ENCODE measurements around the gene DLEC1.
"Not testable (repeated sequence)": the region's sequence is repeated elsewhere in the genome, so short reads cannot be mapped to it uniquely, and the experiment has no call there.

Gene DLEC1

DNA sequence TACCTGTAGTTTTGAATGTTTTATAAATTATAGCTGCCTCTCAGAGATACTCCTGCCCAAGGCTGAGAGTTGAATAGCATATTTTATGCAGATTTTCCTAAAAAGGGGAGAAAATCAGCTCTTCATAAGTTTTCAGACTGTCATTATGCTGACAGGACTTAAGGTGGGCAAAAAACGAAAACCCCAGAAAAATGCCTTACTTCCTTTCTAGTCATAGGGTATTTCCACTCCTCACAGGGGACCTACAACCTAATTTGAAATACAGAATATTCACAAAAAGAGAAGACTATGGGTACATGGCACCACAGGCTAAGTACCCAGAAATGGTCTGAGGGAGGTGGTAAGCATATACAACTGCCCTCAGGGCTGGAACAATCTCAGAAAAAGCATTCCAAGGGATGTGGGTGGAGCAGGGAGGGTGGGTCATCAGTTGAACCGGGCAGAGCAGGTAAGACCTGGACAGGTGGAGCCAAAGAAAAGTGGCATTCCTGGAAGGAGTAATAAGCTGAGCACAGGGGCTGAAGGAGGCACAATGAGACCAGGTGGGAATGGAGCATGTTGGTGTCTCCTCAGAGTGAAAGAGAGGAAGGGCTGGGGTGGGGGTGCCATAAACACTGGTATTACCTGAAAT is 115.7 kb downstream of the DLEC1 start:
- no peak overlapping the region for H3K27ac ChIP-seq (ENCODE audit: low read depth, low read length)
- H3K9me3 ChIP-seq (ENCODE audit: low read length) = no peaks in the 10 kb centered on the region
- no peak overlapping the region for H3K9ac ChIP-seq (ENCODE audit: low read length)
- no peaks in the 10 kb centered on the region for H3K36me3 ChIP-seq (ENCODE audit: insufficient read depth, low read length)
- H3K4me3 ChIP-seq (ENCODE audit: low read depth in 1 of 2, low read length in 2 of 2) = no peak overlapping the region
- no peaks in the 10 kb centered on the region for H3K4me1 ChIP-seq (ENCODE audit: insufficient read depth, low read length)
- no peaks in the 10 kb centered on the region for H3K27me3 ChIP-seq (ENCODE audit: control insufficient read depth in 1 of 2, insufficient read depth in 2 of 2, low read length in 2 of 2)

DNA sequence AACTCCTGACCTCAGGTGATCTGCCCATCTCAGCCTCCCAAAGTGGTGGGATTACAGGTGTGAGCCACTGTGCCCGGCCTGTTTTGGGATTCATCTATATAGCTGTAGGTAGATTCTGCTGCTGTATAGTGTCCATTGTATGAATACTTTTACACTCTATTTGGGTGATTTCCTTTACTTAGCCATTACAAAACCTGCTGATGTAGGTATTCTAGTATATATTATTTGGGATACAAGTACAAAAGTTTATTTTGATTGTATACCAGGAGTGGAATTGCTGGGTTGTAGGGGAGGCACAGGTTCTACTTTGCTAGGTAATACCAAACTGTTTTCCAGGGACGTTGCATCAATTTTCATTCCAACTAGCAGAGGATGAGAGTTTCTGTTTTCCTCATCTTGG is 116.8 kb downstream of the DLEC1 start:
- no peak overlapping the region for H3K9ac ChIP-seq (ENCODE audit: low read length)
- no peaks in the 10 kb centered on the region for H3K9me3 ChIP-seq (ENCODE audit: low read length)
- H3K4me3 ChIP-seq (ENCODE audit: low read depth in 1 of 2, low read length in 2 of 2) = no peak overlapping the region
- H3K27ac ChIP-seq (ENCODE audit: low read depth, low read length) = no peak overlapping the region
- H3K4me1 ChIP-seq (ENCODE audit: insufficient read depth, low read length) = no peaks in the 10 kb centered on the region
- no peaks in the 10 kb centered on the region for H3K27me3 ChIP-seq (ENCODE audit: control insufficient read depth in 1 of 2, insufficient read depth in 2 of 2, low read length in 2 of 2)
- H3K36me3 ChIP-seq (ENCODE audit: insufficient read depth, low read length) = no peaks in the 10 kb centered on the region

DNA sequence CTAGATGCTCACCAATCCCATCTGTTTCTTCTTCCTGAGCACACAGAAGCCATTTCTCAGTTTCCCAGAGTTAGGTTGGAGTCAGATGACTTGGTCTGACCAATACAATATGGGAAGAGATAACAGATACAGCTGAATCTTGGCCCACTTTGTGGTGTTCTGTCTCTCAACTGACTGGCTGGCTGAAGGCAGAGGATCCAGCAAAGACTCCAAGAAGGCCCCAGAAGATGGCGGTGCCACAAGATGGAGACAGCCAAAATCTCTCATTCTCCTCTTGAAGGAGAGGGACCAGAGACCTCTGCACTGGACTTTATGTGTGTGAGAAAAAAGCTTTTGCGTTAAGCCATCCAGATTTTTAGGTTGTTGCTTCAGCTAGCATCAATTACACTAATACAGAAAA is 118.1 kb downstream of the DLEC1 start:
- Histone ChIP-seq H3K36me3 (ENCODE audit: insufficient read depth, low read length) (no peaks in the 10 kb centered on the region), H3K9me3 (ENCODE audit: low read length) (no peaks in the 10 kb centered on the region), H3K4me1 (ENCODE audit: insufficient read depth, low read length) (no peaks in the 10 kb centered on the region), H3K27ac (ENCODE audit: low read depth, low read length) (no peak overlapping the region), H3K27me3 (ENCODE audit: control insufficient read depth in 1 of 2, insufficient read depth in 2 of 2, low read length in 2 of 2) (no peaks in the 10 kb centered on the region), H3K9ac (ENCODE audit: low read length) (no peak overlapping the region), H3K4me3 (ENCODE audit: low read depth in 1 of 2, low read length in 2 of 2) (no peak overlapping the region)

DNA sequence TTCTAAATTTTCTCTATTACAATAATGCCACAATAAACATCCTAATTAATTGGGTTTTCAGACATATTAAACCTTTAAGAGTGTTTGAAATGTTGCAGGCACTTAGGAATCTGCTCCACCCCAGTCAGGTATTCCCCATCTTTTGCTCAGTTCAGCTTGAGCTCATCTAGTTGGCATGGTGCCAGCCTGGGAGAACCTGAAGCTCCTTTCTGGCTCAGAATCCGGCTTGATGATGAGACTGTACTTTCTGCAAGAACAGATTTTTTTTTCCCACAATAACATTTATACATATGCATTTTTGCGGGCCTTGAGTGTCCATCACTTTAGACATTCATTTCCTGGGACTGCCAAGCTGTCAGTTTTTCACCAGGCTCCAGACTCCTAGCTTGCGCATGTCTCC is 118.6 kb downstream of the DLEC1 start:
- H3K4me3 ChIP-seq (ENCODE audit: low read depth in 1 of 2, low read length in 2 of 2) = no peak overlapping the region
- no peaks in the 10 kb centered on the region for H3K36me3 ChIP-seq (ENCODE audit: insufficient read depth, low read length)
- no peaks in the 10 kb centered on the region for H3K9me3 ChIP-seq (ENCODE audit: low read length)
- H3K27ac ChIP-seq (ENCODE audit: low read depth, low read length) = no peak overlapping the region
- H3K9ac ChIP-seq (ENCODE audit: low read length) = no peak overlapping the region
- no peaks in the 10 kb centered on the region for H3K4me1 ChIP-seq (ENCODE audit: insufficient read depth, low read length)
- no peaks in the 10 kb centered on the region for H3K27me3 ChIP-seq (ENCODE audit: control insufficient read depth in 1 of 2, insufficient read depth in 2 of 2, low read length in 2 of 2)

DNA sequence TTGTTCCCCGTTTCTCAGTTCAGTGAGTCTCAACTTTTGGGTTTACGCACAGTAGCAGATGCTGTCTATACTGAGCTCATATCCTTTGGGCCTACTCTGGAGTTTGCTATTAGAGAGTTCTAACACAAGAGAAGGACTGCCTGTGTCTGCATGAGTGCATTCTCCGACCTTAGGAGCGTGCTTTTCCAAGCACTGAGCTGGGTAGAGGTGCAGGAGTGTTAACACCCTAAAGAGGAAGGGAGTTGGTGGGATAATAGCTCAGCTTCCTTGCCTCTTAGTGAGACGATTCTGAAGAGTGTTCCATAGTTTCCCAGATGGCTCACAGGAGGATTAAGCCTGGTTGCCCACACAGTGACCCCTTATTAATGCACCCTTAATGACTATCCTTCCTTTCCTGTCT is 119.5 kb downstream of the DLEC1 start:
- no peak overlapping the region for H3K27ac ChIP-seq (ENCODE audit: low read depth, low read length)
- no peak overlapping the region for H3K9ac ChIP-seq (ENCODE audit: low read length)
- H3K27me3 ChIP-seq (ENCODE audit: control insufficient read depth in 1 of 2, insufficient read depth in 2 of 2, low read length in 2 of 2) = no peaks in the 10 kb centered on the region
- no peaks in the 10 kb centered on the region for H3K36me3 ChIP-seq (ENCODE audit: insufficient read depth, low read length)
- H3K9me3 ChIP-seq (ENCODE audit: low read length) = no peaks in the 10 kb centered on the region
- no peak overlapping the region for H3K4me3 ChIP-seq (ENCODE audit: low read depth in 1 of 2, low read length in 2 of 2)
- H3K4me1 ChIP-seq (ENCODE audit: insufficient read depth, low read length) = no peaks in the 10 kb centered on the region

DNA sequence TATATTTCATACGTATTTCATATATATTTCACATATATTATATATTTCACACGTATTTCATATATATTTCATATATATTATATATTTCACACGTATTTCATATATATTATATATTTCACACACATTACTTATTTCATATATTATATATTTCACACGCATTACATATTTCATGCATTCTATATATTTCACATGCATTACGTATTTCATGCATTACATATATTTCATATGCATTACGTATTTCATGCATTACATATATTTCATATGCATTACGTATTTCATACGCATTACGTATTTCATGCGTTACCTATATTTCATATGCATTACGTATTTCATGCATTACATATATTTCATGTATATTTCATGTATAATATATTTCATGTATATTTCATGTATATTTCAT is 121.7 kb downstream of the DLEC1 start:
- H3K27ac ChIP-seq (ENCODE audit: low read depth, low read length); H3K9me3 ChIP-seq (ENCODE audit: low read length); H3K4me1 ChIP-seq (ENCODE audit: insufficient read depth, low read length); H3K4me3 ChIP-seq (ENCODE audit: low read depth in 1 of 2, low read length in 2 of 2); H3K27me3 ChIP-seq (ENCODE audit: control insufficient read depth in 1 of 2, insufficient read depth in 2 of 2, low read length in 2 of 2); H3K9ac ChIP-seq (ENCODE audit: low read length); H3K36me3 ChIP-seq (ENCODE audit: insufficient read depth, low read length): not testable (repeated sequence)

DNA sequence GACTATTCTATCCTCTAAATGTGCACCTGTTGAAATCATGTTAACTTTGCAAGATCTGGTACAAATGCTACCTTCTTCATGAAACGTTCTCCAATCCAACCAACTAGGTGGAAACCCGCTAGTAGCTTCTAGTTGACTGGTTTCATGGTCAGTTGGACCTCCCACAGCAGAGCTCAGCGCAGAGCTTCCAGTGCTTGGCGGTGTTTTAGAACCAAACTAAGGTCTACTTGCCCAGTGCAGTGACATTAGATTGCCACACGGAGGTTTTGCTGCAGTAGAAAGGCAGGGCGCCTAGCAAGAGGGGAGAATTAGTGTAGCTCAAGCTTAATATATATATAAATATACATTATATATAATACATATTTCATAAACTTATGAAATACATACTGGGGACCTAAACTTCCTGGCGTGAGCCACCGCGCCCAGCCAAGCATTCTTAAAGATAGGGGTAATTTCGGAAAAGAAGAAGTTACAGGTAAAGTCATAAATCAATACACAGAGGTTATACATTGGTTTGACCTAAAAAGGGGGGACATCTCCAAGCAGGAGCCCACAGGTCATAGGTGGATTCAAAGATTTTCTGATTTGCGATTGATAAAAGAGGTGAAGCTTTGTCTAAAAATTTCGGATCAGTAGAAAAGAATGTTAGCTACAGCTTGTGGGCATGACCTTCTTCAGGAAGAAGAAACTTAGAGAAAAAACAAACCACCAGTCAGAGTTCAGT is 124.3 kb downstream of the DLEC1 start:
- Histone ChIP-seq H3K9ac (ENCODE audit: low read length) (no peak overlapping the region), H3K4me1 (ENCODE audit: insufficient read depth, low read length) (peaks cover 10% of the 10 kb centered on the region), H3K36me3 (ENCODE audit: insufficient read depth, low read length) (no peaks in the 10 kb centered on the region), H3K9me3 (ENCODE audit: low read length) (no peaks in the 10 kb centered on the region), H3K4me3 (ENCODE audit: low read depth in 1 of 2, low read length in 2 of 2) (no peak overlapping the region), H3K27ac (ENCODE audit: low read depth, low read length) (no peak overlapping the region), H3K27me3 (ENCODE audit: control insufficient read depth in 1 of 2, insufficient read depth in 2 of 2, low read length in 2 of 2) (no peaks in the 10 kb centered on the region)

DNA sequence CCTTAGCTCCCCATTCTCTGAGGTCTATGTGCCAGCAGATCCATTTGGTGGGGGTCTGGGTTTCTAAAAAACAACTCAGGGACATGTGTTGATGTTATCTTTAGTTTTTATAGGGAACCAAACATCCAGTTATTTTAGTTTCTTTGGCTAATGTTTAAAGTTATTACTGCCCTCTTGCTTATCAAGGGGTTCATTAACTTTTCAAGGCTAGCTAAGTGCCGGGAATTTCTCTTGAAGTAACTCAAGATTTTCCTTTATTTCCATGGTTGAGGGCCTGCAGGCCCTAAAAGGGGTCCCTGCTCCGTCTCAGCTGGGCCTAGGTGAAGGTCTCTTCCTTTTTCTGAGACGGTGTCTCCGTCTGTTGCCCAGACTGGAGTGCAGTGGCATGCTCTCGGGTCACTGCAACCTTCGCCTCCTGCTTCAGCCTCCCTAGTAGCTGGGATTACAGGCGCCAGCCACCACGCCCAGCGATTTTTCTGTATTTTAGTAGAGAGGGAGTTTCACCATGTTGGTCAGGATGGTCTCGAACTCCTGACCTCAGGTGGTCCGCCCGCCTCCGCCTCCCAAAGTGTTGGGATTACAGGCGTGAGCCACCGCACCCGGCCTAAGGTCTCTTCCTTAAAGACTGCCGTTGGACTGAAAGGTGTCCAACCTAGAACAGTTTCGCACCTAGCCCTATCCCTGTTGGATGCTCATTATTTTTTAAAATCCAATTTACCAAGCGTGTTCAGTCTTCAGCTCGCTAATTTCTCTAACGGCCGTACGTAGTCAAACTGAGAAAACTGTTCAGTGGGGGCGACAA is 125.0 kb downstream of the DLEC1 start:
- Histone ChIP-seq H3K4me3 (ENCODE audit: low read depth in 1 of 2, low read length in 2 of 2) (peak overlapping the region; percentile 73 to 95), H3K27me3 (ENCODE audit: control insufficient read depth in 1 of 2, insufficient read depth in 2 of 2, low read length in 2 of 2) (no peaks in the 10 kb centered on the region), H3K27ac (ENCODE audit: low read depth, low read length) (peak overlapping the region; percentile 96), H3K9me3 (ENCODE audit: low read length) (no peaks in the 10 kb centered on the region), H3K4me1 (ENCODE audit: insufficient read depth, low read length) (peaks cover 10% of the 10 kb centered on the region), H3K9ac (ENCODE audit: low read length) (peak overlapping the region; percentile 87), H3K36me3 (ENCODE audit: insufficient read depth, low read length) (no peaks in the 10 kb centered on the region)

DNA sequence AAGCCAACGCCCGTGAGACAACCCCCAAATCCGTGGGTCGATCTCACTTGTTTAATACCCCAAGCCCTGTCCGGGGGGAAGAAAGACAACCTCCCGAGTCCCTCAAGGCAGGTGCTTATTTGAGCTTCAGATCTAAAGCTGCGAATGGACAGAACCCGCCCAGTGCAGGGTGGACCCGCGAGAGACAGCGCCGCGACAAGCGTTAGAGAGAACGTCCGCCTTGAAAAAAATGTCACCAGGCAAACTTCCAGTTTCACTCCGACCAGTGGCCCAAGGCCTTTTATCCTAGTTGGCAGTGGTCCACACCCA is 125.6 kb downstream of the DLEC1 start:
- Histone ChIP-seq H3K9ac (ENCODE audit: low read length) (peak overlapping the region; percentile 87), H3K4me3 (ENCODE audit: low read depth in 1 of 2, low read length in 2 of 2) (peak overlapping the region; percentile 73 to 95), H3K36me3 (ENCODE audit: insufficient read depth, low read length) (no peaks in the 10 kb centered on the region), H3K9me3 (ENCODE audit: low read length) (no peaks in the 10 kb centered on the region), H3K27ac (ENCODE audit: low read depth, low read length) (peak overlapping the region; percentile 96), H3K27me3 (ENCODE audit: control insufficient read depth in 1 of 2, insufficient read depth in 2 of 2, low read length in 2 of 2) (no peaks in the 10 kb centered on the region), H3K4me1 (ENCODE audit: insufficient read depth, low read length) (peaks cover 10% of the 10 kb centered on the region)

DNA sequence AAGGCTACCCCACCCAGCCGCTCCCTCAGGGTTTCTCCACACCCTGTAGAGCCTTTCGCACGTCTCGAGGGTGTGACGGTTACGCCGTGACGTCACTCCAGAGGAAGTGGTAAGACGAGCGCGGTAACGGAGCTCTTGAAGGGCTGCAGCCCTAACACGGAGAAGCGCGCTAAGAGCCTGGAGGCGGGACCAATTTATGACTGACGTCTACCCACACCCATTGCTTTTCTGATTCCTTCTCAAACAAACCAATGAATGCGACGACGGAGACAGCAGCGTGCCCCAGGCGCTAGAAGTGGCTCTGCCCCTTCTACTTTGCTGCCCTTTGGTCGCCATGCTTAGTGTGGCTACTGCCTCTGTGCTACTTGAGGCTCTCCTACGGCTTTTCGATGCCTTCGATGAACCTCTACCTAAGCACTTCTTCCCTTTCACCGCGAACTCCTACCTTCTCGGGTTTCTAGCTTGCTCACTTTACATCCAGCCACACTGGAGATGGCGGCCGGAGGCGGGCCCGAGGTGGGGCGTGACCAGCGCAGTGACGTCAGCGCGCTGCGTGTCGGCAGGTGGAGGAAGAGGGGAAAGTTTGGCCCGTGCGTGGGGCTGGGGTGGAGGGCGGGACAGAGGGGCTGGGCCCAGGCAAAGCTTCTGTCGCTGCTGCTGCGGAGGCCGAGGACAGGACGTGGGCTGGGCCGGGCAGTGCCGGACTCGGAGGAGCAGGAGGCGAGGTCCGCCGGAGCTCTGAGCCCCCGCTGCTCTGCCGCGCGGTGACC is 126.1 kb downstream of the DLEC1 start, which contains the start of gene OXSR1:
OXSR1 (plus strand) TSS at position 586 of the 770 bp plus-strand sequence. CDS start 340 bp downstream, outside the sequence.
- Histone ChIP-seq H3K4me3 (ENCODE audit: low read depth in 1 of 2, low read length in 2 of 2) (peak within 1 kb of the TSS; percentile 83 to 95), H3K4me1 (ENCODE audit: insufficient read depth, low read length) (peaks cover 10% of the 10 kb centered on the region)

DNA sequence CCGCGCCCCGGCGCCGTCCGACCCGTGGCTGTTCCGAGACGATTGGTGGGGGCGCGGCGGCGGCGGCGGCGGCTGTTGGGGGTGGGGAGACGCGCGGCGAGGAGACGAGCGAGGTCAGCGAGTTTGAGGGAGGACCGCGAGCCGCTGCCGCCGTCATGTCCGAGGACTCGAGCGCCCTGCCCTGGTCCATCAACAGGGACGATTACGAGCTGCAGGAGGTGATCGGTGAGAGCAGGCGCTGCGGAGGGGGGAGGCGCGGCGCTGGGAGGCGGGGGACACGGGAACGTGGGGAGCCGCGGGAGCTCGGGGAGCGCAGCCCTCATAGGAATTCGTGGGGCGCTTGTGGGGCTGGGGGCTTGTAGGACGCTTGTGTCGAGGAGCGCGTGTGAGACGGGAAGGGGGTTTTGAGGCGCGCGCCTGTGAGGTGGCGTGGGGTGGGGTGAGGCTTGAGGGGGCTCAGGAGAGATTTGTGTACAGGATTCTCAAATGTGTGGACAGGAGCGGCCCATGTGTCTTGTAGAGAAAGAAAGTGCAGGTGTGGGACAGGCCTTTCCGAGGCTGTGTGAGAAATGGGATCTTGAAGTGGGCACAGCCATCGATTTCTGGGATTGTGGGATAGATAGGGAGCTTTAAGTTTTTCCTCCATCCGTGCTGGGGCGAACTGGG is 126.8 kb downstream of the DLEC1 start:
- Histone ChIP-seq H3K9ac (ENCODE audit: low read length) (peak overlapping the region; percentile 42), H3K36me3 (ENCODE audit: insufficient read depth, low read length) (no peaks in the 10 kb centered on the region), H3K9me3 (ENCODE audit: low read length) (no peaks in the 10 kb centered on the region), H3K4me3 (ENCODE audit: low read depth in 1 of 2, low read length in 2 of 2) (peak overlapping the region; percentile 83 to 95), H3K27ac (ENCODE audit: low read depth, low read length) (peak overlapping the region; percentile 96), H3K4me1 (ENCODE audit: insufficient read depth, low read length) (peaks cover 10% of the 10 kb centered on the region), H3K27me3 (ENCODE audit: control insufficient read depth in 1 of 2, insufficient read depth in 2 of 2, low read length in 2 of 2) (no peaks in the 10 kb centered on the region)

More for the DNA sequence above, 126.1 kb downstream of the DLEC1 start, which contains the start of gene OXSR1:
- Histone ChIP-seq H3K9ac (ENCODE audit: low read length) (peak within 1 kb of the TSS; percentile 87), H3K9me3 (ENCODE audit: low read length) (no peaks in the 10 kb centered on the region), H3K27me3 (ENCODE audit: control insufficient read depth in 1 of 2, insufficient read depth in 2 of 2, low read length in 2 of 2) (no peaks in the 10 kb centered on the region), H3K36me3 (ENCODE audit: insufficient read depth, low read length) (no peaks in the 10 kb centered on the region), H3K27ac (ENCODE audit: low read depth, low read length) (peak within 1 kb of the TSS; percentile 96)
